IPS DF 4.7 (cell line): Measurements from ENCODE around the gene AGPAT2.

ENCODE experiments used
- DNase-seq: peaks from one replicate; pipeline ENCODE4 v3.0.0-alpha.2; 2013; ENCODE audit warnings: low spot score; ENCODE audit errors: extremely low read depth

The AGPAT2 gene

GRCh38 chr9:136626740-136627642, 60.3 kb downstream of the AGPAT2 start:
- no peak for DNase-seq

GRCh38 chr9:136626066-136626725, 61.1 kb downstream of the AGPAT2 start:
- no peak for DNase-seq

DNA sequence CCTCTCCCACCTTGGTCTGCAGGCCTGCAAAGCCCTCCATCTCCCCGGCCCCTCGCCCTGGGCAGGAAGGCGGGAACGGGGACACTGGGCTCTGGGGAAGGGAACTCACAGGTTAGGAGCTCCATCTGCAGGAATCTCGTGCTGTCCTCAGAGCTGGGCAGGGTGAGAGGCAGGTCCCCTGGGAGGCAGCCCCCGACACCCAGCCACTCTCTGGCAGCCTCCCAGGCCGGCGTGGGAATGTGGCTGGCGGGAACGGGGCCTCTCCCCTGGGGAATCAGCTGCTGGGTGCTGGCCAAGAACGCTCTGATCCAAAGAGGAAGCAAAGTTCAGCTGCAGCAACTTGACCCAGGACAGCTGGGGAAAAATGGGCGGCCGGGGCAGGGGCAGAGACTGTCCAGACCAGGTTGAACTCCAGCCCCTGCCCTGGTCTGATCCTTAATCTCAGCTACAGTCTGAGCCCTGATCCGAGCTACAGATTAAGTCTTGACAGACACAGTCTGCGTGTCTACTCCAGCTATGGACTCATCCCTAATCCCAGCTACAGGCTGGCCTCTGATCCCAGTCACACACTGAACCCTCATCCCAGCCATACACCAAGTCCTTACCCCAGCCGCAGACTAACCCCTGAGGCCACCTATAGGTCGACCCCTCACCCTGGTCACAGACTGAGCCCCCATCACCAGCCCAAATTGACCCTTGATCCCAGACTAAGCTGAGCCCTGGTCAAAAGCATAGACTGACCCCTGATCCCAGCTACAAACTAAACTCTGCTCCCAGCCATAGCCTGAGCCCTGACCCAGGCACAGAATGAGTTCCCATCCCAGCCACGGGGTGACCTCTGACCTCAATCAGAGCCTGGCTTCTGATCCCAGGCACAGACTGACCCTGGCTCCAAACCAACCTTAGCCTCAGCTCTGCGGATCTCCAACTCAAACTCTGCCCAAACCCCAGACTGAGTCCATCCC, 61.9 kb downstream of the AGPAT2 start:
- DNase-seq, result no peak

- DNase-seq, result no peak
These were observed 62.9 kb downstream of the AGPAT2 start for GRCh38 chr9:136624184-136624951.

DNA sequence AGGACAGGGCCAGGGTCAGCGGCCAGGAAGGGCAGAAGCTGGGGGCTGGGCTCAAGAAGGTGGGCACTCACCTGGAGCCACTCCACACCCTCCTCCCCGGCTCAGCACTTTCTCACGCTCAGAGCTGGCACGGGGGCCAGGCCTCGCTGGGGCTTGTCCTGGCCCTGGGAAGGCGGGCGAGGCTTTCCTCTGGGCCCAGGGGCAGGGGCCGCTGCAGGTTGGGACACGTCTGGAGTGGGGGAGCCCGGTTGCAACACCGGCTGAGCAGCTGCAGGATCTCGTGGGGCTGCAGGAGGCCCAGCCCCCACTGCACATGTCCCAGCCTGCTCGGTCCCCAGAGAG, 63.4 kb downstream of the AGPAT2 start:
- DNase-seq, result no peak
